Muscle of back (tissue), 11 donors: ENCODE measurements around the gene RAMP1. TPM values are rescaled to one million over a fixed set of nuclear protein-coding genes. Genes with fewer than 3 reads are reported as not detected.

Experiments
- DNase-seq, 3 donors: peaks; one replicate each; pipeline versions ENCODE4 v3.0.0 to v3.0.0-alpha.2; 2013
- polyA plus RNA-seq, 10 donors: library from polyadenylated mRNA; unstranded; fragments of 120-200 nt; gene quantifications; one replicate each; pipeline ENCODE4 v1.2.1, GENCODE V29; 2013; ENCODE audit not compliant: insufficient read length in 10 of 10

RAMP1 gene
- polyA plus RNA-seq, 10 donors = 30.0 to 61.6 (median 44.0) TPM

- no peak for DNase-seq
These were observed 16.0 kb downstream of the RAMP1 start for GRCh38 chr2:237875256-237876060.

GRCh38 chr2:237876061-237876526 lies 16.7 kb downstream of the RAMP1 start:
- DNase-seq = no peak

GRCh38 chr2:237876532-237876931 lies 17.1 kb downstream of the RAMP1 start:
- no peak for DNase-seq

- no peak for DNase-seq
These were observed 17.6 kb downstream of the RAMP1 start for GRCh38 chr2:237876951-237877491.

- DNase-seq = no peak
These were observed 18.3 kb downstream of the RAMP1 start for GRCh38 chr2:237877576-237878307.

- no peak for DNase-seq
These were observed 19.1 kb downstream of the RAMP1 start for GRCh38 chr2:237878321-237879057.

- peak in 1 of 3 donors; percentile 38 for DNase-seq
These were observed 19.6 kb downstream of the RAMP1 start for GRCh38 chr2:237879058-237879430.

- no peak for DNase-seq
These were observed 20.7 kb downstream of the RAMP1 start for GRCh38 chr2:237879991-237880560.

- DNase-seq = no peak
These were observed 23.4 kb downstream of the RAMP1 start for GRCh38 chr2:237882510-237883481.

- DNase-seq = no peak
These were observed 24.6 kb downstream of the RAMP1 start for GRCh38 chr2:237883951-237884446.

- no peak for DNase-seq
These were observed 25.3 kb downstream of the RAMP1 start for GRCh38 chr2:237884681-237885080.

- no peak for DNase-seq
These were observed 25.9 kb downstream of the RAMP1 start for GRCh38 chr2:237885111-237885930.

GRCh38 chr2:237885931-237886684 lies 26.7 kb downstream of the RAMP1 start:
- no peak for DNase-seq

GRCh38 chr2:237886685-237887481 lies 27.5 kb downstream of the RAMP1 start:
- DNase-seq = peak in 1 of 3 donors; percentile 46

GRCh38 chr2:237888389-237888788 lies 29.0 kb downstream of the RAMP1 start:
- no peak for DNase-seq

GRCh38 chr2:237889016-237889415 lies 29.6 kb downstream of the RAMP1 start:
- DNase-seq = no peak

GRCh38 chr2:237889811-237890210 lies 30.4 kb downstream of the RAMP1 start:
- no peak for DNase-seq

GRCh38 chr2:237892478-237892877 lies 33.1 kb downstream of the RAMP1 start:
- DNase-seq = no peak
